GM21423 (cell line): ENCODE data around the gene USP8.
"Not testable (repeated sequence)": the region's sequence is repeated elsewhere in the genome, so short reads cannot be mapped to it uniquely, and the experiment has no call there.

Experiments
- ATAC-seq: cut with Tn5 transposase; IDR thresholded peaks from one replicate; pipeline ENCODE4 v1.9.1; 2021; ENCODE audit warnings: mild to moderate bottlenecking, moderate library complexity; ENCODE audit not compliant: unreplicated experiment

The USP8 gene

DNA sequence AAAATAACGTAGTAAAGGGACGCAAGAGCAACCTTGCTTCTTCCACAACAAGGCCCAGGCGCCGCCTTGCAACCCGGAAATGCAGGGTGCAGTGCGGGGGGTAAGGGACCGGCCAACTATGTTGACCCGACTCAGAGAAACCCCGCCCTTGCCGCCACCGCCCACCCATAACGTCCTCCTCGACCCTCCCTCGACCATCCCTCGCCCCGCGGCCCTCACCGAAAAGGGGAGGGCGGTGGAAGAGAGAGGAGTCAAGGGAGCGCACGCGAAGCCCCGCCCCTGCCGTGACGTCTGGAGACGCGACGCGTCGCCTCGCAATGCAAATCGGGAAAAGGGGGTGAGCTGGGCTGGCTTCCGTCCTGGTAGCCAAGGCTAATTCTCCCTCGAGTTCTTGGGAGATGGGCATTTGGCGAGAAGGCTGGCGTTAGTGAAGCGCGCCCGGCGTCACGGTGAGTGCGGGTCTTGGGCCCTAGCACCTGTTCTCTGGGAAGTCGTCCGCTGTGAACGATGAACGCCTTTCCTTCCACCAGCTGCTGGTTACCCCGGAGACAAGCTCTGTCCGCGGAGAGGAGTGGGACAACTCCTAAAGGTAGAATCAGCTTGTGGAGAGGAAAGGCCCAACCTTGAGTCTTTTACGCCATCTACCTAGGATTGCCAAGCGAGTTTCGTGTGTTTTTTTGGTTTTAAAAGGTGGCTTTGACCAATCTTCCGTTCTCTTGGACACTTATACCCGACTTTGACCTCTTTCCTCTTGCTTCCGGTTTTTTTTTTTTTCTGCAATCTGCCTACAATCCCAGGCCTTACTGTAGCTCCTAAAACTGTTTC, at the start of gene USP8:
USP8 (plus strand) TSS at position 340 of the 825 bp plus-strand sequence. CDS start 14,669 bp downstream, outside the sequence.
- peak; percentile 91 for ATAC-seq

- peak; percentile 99 for ATAC-seq
These were observed 46.1 kb upstream of the USP8 start for GRCh38 chr15:50377867-50378751.

DNA sequence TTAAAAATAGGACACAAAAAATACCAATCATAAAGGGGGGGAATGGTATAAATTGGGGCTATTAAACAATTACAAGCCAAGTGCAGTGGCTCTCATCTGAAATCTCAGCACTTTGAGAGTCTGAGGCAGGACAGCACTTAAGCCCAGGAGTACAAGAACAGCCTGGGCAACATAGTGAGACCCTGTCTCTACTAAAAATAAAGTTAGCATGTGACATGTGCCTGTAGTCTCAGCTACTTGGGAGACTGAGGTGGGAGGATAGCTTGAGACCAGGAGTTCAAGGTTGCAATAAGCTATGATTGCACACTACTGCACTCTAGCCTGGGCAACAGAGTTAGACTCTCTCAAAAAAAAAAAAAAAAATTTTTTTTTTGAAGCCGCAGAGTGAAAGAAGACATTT, 45.4 kb upstream of the USP8 start:
- no peak for ATAC-seq

- not testable (repeated sequence) for ATAC-seq
These were observed 44.8 kb upstream of the USP8 start for GRCh38 chr15:50379413-50379812.

GRCh38 chr15:50380089-50380488, 44.1 kb upstream of the USP8 start:
- ATAC-seq, result no peak

DNA sequence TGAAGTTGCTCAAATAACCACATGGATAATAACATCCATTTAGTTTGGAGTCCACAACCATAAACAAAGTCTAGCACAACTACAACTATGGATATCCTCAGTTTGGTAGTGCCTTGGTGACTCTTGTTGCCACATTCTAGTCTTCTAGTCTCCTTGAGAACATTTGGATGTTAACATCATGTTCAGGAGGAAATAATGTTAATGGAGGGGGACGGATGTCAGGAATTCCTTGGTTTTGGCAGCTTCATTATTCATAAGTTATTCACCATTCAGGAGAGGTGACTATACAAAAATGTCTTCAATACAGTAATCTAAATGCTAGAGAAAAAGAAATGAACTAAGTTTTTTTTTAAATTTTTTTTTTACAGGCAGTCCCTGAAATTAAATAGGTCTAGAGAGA, 42.8 kb upstream of the USP8 start:
- ATAC-seq, result no peak

DNA sequence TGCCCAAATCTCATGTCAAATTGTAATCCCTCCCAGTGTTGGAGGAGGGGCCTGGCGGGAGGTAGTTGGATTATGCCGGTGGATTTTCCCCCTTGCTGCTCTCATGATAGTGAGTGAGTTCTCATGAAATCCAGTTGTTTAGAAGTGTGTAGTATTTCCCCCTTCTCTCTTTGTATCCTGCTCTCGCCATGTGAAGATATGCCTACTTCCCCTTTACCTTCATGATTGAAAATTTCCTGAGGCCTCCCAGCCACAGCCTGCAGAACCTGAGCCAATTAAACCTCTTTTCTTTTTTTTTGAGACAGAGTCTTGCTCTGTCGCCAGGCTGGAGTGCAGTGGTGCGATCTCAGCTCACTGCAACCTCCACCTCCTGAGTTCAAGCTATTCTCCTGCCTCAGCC, 41.8 kb upstream of the USP8 start:
- ATAC-seq, result not testable (repeated sequence)

DNA sequence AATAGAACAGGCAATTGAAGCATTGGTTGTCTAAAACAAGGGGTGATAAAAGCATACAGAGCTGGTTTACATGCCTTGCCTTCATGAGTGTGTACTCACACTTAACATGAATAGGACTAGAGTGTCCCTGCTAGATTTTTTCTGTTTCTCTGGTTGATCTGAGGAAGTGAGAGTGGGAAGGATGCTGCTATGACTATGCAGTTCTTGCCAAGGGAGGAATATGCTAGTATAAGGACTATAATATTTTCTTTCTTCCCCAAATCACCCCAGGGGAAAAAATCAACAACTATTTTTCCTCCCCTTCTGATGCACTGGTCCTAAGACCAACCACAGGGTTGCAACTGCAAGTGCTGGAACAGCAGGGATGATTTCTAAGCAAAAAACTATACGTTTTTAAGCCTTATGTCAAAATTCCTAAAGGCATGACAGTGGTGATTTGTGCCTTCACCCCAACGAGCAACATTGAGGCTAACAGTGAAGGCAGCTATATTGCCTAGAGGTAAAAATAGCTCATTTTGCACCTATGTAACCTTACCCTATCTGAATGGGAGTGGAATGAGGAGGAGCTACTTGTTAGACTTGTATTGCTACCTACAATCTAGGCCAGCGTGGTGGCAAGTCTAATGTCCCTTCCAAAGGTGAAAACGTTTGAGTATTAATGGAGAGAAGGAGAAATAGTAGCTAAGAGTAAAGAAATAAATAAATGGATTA, 33.5 kb upstream of the USP8 start:
- peak; percentile 89 for ATAC-seq

- not testable (repeated sequence) for ATAC-seq
These were observed 32.6 kb upstream of the USP8 start for GRCh38 chr15:50391561-50391960.

DNA sequence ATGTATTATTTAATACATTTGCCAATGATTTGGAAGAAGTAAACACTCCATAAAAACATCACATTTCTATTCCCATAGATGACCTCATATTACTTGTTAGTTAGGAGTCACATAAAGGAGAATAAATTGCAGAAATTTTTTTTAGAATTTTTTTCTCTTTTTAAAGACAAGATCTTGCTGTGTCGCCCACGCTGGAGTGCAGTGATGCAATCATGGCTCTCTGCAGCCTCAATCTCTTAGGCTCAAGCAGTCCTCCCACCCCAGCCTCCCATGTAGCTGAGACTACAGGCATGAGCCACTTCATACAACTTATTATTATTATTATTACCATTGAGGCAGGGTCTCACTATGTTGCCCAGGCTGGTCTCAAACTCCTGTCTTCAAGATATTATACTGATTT, 12.3 kb upstream of the USP8 start:
- no peak for ATAC-seq

- ATAC-seq, result no peak
These were observed 9.6 kb upstream of the USP8 start for GRCh38 chr15:50414624-50415023.

GRCh38 chr15:50415752-50416404, 8.3 kb upstream of the USP8 start:
- ATAC-seq, result no peak

DNA sequence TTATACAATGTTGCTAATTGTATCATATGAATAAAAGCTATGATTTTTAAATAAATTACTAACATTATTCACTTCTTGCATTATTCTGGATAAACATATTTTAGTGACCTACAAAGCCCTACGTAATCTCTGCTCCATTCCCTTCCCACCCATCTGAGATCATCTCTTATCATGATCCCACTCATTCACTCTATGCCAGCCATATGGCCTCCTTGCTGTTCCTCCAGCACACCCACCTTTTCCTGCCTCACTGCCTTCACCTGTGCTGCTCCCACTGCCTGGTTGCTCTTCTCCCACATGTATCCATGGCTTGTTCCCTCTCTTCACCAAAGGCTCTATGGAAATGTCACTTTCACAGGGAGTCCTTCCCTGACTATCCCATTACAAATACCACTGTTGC, 7.3 kb upstream of the USP8 start:
- ATAC-seq, result no peak

DNA sequence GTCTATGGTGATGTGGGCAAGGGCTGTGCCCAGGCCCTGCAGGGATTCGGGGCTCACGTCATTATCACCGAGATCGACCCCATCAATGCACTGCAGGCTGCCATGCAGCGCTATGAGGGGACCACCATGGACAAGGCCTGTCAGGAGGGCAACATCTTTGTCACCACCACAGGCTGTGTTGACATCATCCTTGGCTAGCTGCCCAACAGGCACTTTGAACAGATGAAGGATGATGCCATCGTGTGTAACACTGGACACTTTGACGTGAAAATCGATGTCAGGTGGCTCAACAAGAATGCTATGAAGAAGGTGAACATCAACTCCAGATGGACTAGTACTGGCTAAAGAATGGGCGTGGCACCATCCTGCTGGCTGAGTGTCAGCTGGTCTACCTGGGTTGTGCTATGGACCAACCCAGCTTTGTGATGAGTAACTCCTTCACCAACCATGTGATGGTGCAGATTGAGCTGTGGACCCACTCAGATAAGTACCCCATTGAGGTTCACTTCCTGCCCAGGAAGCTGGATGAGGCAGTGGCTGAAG, 6.1 kb upstream of the USP8 start:
- no peak for ATAC-seq

GRCh38 chr15:50425219-50425618, 1.0 kb downstream of the USP8 start:
- no peak for ATAC-seq

GRCh38 chr15:50425678-50426246, 1.6 kb downstream of the USP8 start:
- not testable (repeated sequence) for ATAC-seq

- ATAC-seq, result no peak
These were observed 2.2 kb downstream of the USP8 start for GRCh38 chr15:50426428-50426827.

DNA sequence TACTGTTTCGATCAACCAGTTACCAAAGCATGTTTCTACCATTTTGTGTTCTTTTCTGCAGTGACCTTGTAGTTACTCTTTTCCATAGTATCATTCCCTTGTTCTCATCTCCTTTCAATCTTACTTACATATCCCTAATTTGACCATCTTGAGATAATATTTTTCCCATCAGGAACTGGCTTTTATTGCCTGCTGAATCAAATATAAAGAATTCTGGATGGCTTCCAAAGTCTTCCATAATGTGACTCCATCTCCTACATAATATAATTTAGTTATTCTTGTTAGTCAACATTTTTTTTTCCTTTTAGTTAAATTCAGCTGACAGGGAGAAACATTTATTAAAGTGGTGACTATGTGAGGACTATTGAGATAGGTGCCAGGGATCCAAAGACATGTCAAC, 7.0 kb downstream of the USP8 start:
- ATAC-seq, result no peak

DNA sequence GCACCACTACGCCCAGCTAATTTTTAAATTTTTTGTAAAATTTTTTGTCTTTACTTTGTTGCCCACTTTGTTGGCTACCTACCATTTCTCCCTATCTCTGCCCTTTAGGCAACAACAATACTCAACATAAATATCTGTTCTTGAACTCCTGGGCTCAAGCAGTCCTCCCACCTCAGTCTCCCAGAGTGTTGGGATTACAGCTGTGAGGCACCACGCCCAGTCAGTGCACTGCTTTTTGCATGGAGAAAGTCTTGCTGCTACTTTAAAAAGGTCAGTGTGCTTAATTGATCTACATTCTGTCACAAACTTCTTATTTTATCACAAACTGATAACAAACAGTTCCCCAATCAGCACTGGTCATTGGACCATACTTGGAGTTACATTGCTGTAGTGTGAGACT, 8.0 kb downstream of the USP8 start:
- no peak for ATAC-seq

DNA sequence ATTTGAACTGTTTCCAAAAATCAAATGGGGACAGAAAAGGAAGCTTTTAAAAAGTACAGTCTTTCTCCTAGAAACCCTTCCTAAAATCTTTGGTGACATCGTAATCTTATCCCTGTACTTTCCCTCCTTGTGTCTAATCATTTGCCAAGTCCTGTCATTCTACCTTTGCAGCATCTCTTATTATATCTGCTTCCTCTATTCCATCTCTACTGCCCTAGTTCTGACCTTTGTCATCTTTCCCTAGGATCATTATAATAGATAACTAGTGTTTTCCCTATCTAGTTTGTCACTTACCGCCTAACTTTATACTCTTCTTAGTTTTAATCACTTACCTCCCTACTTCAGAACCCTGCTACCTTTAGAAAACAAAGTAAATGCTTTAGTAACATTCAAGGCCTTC, 11.6 kb downstream of the USP8 start:
- ATAC-seq, result no peak
